ENCODE measurements around the gene ABCD3. TPM values are rescaled to one million over a fixed set of nuclear protein-coding genes. Genes with fewer than 3 reads are reported as not detected.
"Not testable (repeated sequence)": the region's sequence is repeated elsewhere in the genome, so short reads cannot be mapped to it uniquely, and the experiment has no call there.

ABCD3 gene
- total RNA-seq: 10 to 100 TPM; 45.2 to 45.6 TPM
- 27.0 TPM for polyA plus RNA-seq (ENCODE audit: insufficient read depth, low read depth, low replicate concordance)
- long read RNA-seq, donor 1, transcript ABCD3-202 (23 exons, 3,538 nt): major isoform, 7 of 13 reads
- long read RNA-seq, donor 1, partial matches to known transcripts: 6 of 13 reads
- long read RNA-seq, donor 1, other reads (novel, unspliced or antisense): 0 of 13 reads
- long read RNA-seq, donor 2, transcript ABCD3-202 (23 exons, 3,538 nt): major isoform, 7 of 7 reads
- long read RNA-seq, donor 2, partial matches to known transcripts: 0 of 7 reads
- long read RNA-seq, donor 2, other reads (novel, unspliced or antisense): 0 of 7 reads

DNA sequence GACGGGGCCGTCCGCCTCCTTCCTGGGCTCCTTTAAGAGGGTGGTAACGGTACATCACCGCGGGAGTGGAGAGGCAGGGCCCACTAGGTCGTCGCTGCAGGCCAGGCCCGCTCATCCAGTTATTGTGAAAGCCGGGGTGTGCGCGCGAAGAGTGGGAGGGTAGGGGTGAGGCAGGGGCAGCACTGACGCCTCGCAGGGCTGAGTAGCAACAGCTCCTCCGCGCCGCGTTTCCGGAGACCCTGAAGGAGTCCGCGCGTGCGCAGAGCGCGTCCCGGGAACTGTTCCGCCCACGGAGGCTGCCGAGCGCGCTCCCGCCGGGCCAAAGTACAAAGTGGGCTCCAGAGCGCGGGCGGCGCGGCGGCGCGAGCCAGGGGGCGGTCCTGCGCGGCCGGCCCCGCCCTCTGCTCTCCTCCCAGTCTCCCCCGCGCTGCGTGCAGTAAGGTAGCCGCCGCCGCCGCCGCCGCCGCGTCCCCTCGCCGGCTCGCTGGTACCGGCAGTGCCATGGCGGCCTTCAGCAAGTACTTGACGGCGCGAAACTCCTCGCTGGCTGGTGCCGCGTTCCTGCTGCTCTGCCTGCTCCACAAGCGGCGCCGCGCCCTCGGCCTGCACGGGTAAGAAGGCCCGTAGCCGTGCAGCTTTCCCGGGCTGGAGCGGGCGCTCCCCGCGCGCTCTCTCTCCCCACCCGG is at the start of gene ABCD3:
TSS of gene ABCD3 (plus strand) at position 412 of the 686 bp plus-strand sequence. CDS start at position 502, 90 bp downstream.
- Histone ChIP-seq H3K4me3 (peak within 1 kb of the TSS; percentile 90 to 99), H3K27ac (peak within 1 kb of the TSS; percentile 86 to 94), H3K27me3 (no peaks in the 10 kb centered on the region), H3K9me3 (no peaks in the 10 kb centered on the region), H3K4me1 (peaks cover 38% of the 10 kb centered on the region), H3K36me3 (ENCODE audit: low read depth, missing control alignments) (no peaks in the 10 kb centered on the region)
- TF ChIP-seq, protein P1, sequence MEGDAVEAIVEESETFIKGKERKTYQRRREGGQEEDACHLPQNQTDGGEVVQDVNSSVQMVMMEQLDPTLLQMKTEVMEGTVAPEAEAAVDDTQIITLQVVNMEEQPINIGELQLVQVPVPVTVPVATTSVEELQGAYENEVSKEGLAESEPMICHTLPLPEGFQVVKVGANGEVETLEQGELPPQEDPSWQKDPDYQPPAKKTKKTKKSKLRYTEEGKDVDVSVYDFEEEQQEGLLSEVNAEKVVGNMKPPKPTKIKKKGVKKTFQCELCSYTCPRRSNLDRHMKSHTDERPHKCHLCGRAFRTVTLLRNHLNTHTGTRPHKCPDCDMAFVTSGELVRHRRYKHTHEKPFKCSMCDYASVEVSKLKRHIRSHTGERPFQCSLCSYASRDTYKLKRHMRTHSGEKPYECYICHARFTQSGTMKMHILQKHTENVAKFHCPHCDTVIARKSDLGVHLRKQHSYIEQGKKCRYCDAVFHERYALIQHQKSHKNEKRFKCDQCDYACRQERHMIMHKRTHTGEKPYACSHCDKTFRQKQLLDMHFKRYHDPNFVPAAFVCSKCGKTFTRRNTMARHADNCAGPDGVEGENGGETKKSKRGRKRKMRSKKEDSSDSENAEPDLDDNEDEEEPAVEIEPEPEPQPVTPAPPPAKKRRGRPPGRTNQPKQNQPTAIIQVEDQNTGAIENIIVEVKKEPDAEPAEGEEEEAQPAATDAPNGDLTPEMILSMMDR (IDR thresholded peaks at IDR 0.05): no peak
- TF ChIP-seq POLR2A (IDR thresholded peaks at IDR 0.05): no peak
- WGBS, 2 donors: 0 to 1% methylated on average over 9 to 20 of the region's 84 CpGs
- peak; percentile 98 for DNase-seq
- intact Hi-C loops (cut with DNase I; ENCODE audit: low total_unique reads): no loop called here

DNA sequence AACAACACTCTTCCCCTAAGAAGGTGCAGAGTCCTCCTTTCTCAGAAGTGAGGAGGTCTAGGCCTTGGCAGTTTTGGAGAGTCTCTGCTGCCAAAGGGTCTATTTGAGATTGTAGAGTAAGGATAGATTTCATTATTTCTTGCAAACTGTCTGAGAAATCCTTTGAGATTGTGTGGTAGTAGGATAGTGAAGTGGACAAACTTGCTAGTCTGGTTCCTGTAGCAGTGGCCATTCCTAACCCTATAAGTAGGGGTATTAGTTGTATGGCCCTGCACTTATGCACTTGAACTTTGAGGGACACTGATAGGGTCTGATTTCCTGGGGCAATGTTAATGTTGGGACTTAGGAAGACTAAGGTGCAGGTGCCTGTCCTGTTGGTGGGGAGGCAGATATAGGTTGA is 45.4 kb upstream of the ABCD3 start:
- intact Hi-C loops (cut with DNase I; ENCODE audit: low total_unique reads); DNase-seq; H3K9me3 ChIP-seq; H3K4me3 ChIP-seq; H3K36me3 ChIP-seq (ENCODE audit: low read depth, missing control alignments); H3K27ac ChIP-seq; H3K27me3 ChIP-seq; H3K4me1 ChIP-seq: not testable (repeated sequence)

DNA sequence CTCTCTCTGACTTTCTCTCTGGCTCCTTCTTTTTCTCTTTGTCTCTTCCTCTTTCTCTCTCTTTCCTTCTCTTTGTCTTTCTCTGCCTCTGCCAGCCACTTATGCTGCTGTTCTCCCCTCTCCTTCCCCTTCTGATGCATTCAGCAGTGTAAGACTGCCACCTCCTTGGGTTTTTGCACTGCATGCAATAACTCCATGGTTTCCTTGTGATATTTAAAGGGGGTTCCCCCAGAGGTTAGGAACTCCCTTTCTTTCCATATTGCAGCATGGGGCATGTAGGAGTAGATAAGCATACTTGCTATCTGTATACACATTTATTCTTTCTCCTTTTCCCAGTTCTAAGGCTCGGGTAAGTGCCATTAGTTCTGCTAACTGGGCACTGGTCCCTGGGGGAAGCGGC is 44.9 kb upstream of the ABCD3 start:
- DNase-seq; H3K4me3 ChIP-seq; H3K36me3 ChIP-seq (ENCODE audit: low read depth, missing control alignments); H3K9me3 ChIP-seq; H3K27me3 ChIP-seq; intact Hi-C loops (cut with DNase I; ENCODE audit: low total_unique reads); H3K4me1 ChIP-seq; H3K27ac ChIP-seq: not testable (repeated sequence)
- 50 to 60% methylated on average over 2 of the region's 2 CpGs for WGBS, 2 donors

DNA sequence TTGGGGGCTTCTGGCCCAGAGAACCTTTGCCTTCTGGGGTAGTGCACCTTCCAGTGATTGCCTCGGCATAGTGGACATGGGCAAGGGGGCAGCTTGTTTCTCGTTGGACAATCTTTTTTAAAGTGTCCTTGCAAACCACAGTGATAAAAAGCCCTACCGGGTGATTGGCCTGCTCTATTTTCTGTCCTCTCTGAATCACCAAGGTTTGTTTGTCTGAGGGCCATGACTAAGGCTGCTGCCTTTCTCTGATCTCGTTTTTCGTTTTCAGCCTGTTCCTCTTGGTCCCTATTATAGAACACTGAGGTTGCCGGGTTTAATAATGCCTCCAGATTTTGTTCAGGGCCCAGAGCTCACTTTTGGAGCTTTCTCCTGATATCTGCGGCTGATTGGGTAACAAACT is 42.5 kb upstream of the ABCD3 start:
- intact Hi-C loops (cut with DNase I; ENCODE audit: low total_unique reads); H3K27me3 ChIP-seq; H3K36me3 ChIP-seq (ENCODE audit: low read depth, missing control alignments); H3K4me1 ChIP-seq; H3K27ac ChIP-seq; H3K9me3 ChIP-seq; DNase-seq; H3K4me3 ChIP-seq: not testable (repeated sequence)
- 84% methylated on average over 7 of the region's 7 CpGs for WGBS, 2 donors

DNA sequence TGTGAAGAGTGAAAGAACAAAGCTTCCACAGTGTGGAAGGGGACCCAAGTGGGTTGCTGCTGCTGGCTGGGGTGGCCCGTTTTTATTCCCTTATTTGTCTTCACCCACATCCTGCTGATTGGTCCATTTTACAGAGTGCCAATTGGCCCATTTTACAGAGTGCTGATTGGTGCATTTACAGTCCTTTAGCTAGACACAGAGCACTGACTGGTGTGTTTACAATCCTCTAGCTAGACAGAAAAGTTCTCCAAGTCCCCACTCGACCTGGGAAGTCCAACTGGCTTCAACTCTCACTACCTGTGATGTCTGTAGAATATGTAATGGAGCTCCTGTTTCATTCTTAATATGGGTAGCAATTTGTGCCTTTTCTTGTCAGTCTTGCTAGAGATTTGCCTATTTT is 39.7 kb upstream of the ABCD3 start:
- H3K27ac ChIP-seq; H3K9me3 ChIP-seq; DNase-seq; H3K27me3 ChIP-seq; H3K36me3 ChIP-seq (ENCODE audit: low read depth, missing control alignments); intact Hi-C loops (cut with DNase I; ENCODE audit: low total_unique reads); H3K4me1 ChIP-seq; H3K4me3 ChIP-seq: not testable (repeated sequence)
- WGBS, 2 donors: 55 to 56% methylated on average over 2 of the region's 2 CpGs

DNA sequence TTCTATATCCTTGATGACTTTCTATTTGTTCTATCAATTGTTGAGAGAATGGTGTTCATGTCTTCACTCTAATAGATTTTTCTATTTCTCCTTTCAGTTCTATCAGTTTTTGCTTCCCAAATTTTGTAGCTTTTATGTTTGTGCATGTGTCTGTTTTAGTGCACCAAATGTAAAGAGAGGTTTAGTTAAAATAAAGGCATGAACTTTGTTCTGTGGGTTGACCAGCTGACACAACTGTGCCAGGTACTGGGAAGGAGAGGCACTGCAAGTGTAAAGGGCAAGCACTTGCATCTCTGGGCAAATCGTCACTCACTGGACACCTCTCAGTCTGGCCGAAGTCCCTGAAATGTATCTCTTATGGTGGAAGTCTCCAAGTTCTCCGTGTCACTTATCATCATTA is 38.6 kb upstream of the ABCD3 start:
- 68 to 72% methylated on average over 3 of the region's 3 CpGs for WGBS, 2 donors
- DNase-seq: no peak

More for the DNA sequence above, 38.6 kb upstream of the ABCD3 start:
- H3K9me3 ChIP-seq: no peaks in the 10 kb centered on the region
- no peak overlapping the region for H3K4me3 ChIP-seq
- H3K27ac ChIP-seq: no peak overlapping the region
- intact Hi-C loops (cut with DNase I; ENCODE audit: low total_unique reads): no loop called here
- no peaks in the 10 kb centered on the region for H3K36me3 ChIP-seq (ENCODE audit: low read depth, missing control alignments)
- no peak for TF ChIP-seq POLR2A (IDR thresholded peaks at IDR 0.05)
- TF ChIP-seq, protein P1 (IDR thresholded peaks at IDR 0.05): no peak
- H3K4me1 ChIP-seq: no peaks in the 10 kb centered on the region
- no peaks in the 10 kb centered on the region for H3K27me3 ChIP-seq
